NB4 (cell line): ENCODE data around the gene RPL37A.

ENCODE experiments used
- DNase-seq: peaks from one replicate; pipeline ENCODE4 v3.0.0; 2010; ENCODE audit warnings: low read depth
- H3K4me3 ChIP-seq: one replicate; pipeline ENCODE4 v1.5.1; 2011; ENCODE audit warnings: mild to moderate bottlenecking, low read depth, low read length, moderate library complexity
- MYC ChIP-seq: IDR thresholded peaks from 2 replicates; pipeline ENCODE4 v1.6.1; 2011; ENCODE audit warnings: low read depth, low read length
- POLR2A ChIP-seq: IDR thresholded peaks from 2 replicates; pipeline ENCODE4 v1.6.1; 2011; ENCODE audit warnings: mild to moderate bottlenecking; ENCODE audit not compliant: insufficient read length; ENCODE audit errors: extremely low read depth
- TF ChIP-seq, protein P1 (sequence below): IDR thresholded peaks from one replicate; pipeline ENCODE4 v1.5.1; 2012; ENCODE audit warnings: low read depth, low read length
- TF ChIP-seq, protein P2 (sequence below): IDR thresholded peaks from 2 replicates; pipeline ENCODE4 v1.6.1; 2011; ENCODE audit warnings: low read depth, low read length

RPL37A gene

DNA sequence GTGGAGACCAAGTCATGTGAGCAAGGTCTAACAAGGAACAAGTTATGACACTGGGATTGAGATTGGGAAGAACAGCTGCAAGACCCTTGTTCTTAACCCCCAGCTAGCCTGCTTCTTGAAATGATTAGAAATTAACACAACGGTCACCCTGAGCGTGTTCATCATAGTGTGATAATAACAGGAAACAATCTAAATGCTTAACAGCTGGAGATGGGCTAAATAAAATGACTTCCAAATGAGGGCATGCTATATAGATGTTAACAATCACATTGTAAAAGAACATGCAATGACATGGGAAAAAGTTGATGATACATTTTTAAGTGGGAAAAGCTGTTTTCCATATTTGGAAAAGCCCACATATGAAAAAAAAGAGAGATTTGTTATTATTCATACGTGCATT is 47.6 kb downstream of the RPL37A start:
- TF ChIP-seq, protein P1, sequence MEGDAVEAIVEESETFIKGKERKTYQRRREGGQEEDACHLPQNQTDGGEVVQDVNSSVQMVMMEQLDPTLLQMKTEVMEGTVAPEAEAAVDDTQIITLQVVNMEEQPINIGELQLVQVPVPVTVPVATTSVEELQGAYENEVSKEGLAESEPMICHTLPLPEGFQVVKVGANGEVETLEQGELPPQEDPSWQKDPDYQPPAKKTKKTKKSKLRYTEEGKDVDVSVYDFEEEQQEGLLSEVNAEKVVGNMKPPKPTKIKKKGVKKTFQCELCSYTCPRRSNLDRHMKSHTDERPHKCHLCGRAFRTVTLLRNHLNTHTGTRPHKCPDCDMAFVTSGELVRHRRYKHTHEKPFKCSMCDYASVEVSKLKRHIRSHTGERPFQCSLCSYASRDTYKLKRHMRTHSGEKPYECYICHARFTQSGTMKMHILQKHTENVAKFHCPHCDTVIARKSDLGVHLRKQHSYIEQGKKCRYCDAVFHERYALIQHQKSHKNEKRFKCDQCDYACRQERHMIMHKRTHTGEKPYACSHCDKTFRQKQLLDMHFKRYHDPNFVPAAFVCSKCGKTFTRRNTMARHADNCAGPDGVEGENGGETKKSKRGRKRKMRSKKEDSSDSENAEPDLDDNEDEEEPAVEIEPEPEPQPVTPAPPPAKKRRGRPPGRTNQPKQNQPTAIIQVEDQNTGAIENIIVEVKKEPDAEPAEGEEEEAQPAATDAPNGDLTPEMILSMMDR: no peak
- TF ChIP-seq, protein P2, sequence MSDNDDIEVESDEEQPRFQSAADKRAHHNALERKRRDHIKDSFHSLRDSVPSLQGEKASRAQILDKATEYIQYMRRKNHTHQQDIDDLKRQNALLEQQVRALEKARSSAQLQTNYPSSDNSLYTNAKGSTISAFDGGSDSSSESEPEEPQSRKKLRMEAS: no peak
- no peak for TF ChIP-seq POLR2A
- H3K4me3 ChIP-seq: no peak overlapping the region
- no peak for DNase-seq

- TF ChIP-seq, protein P2: no peak
- TF ChIP-seq, protein P1: no peak
- TF ChIP-seq MYC (no peak), POLR2A (no peak)
- DNase-seq: no peak
- H3K4me3 ChIP-seq: no peak overlapping the region
Measured at GRCh38 chr2:216546641-216547403, 48.2 kb downstream of the RPL37A start.

DNA sequence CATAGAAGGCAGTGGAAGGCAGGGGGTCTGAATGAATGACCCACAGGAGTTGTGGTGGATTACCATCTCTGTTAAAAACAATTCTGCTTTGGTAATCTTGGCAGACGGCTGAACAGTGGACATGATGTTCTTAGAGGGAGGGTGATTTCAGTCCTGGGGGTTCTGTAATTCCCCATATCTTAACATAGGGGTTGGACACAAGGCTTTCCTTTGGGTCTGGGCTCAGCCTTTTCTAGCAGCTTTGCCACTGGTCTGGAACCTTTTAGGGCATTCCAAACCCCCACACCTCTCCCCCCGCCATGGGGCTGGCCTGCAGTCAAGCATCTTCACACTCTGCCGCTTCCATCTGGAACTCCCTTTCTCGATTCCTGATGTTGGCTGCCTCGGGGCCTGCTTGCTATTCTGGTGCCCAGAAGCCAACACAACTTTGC is 50.3 kb downstream of the RPL37A start:
- no peak overlapping the region for H3K4me3 ChIP-seq
- DNase-seq: no peak
- TF ChIP-seq, protein P2: no peak
- TF ChIP-seq, protein P1: no peak
- TF ChIP-seq MYC (no peak), POLR2A (no peak)

DNA sequence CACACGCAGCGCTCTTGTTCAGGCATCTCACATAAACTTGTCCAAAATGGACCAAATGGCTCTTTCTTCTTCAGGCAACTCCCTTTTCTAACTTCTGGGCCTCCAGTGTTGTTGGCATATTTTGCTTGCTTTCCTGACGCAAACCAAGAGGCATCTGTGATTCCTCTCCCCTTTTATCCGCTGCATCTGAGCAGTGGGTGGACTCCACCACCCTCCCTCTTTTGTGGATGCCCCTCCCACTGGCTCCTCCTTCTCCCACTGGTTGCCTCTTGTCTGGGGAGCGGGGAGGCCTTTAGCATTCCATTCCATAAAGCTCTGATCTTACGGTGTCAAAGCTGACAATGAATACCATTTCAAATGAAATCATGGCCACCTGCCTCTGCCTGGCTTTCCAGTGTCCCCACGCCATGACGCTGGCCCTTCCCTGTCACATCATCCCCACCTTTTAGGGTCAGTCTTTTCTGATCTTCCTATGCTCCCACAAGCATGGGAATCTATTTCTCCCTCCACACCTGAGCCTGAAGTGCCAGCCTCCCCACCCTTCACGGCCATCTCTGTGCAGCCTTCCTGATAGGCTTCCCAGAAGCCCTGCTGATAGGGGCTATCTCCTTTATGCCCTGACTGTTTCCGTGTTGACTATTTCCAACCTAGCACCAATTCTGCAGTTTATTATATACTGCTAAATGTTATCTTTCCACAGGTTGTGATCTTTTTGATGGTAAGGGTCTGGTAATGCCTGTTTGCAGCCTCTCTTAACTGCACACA is 51.5 kb downstream of the RPL37A start:
- DNase-seq: no peak
- TF ChIP-seq, protein P1: no peak
- TF ChIP-seq, protein P2: no peak
- TF ChIP-seq POLR2A: no peak
- TF ChIP-seq MYC: no peak
- H3K4me3 ChIP-seq: no peak overlapping the region

DNA sequence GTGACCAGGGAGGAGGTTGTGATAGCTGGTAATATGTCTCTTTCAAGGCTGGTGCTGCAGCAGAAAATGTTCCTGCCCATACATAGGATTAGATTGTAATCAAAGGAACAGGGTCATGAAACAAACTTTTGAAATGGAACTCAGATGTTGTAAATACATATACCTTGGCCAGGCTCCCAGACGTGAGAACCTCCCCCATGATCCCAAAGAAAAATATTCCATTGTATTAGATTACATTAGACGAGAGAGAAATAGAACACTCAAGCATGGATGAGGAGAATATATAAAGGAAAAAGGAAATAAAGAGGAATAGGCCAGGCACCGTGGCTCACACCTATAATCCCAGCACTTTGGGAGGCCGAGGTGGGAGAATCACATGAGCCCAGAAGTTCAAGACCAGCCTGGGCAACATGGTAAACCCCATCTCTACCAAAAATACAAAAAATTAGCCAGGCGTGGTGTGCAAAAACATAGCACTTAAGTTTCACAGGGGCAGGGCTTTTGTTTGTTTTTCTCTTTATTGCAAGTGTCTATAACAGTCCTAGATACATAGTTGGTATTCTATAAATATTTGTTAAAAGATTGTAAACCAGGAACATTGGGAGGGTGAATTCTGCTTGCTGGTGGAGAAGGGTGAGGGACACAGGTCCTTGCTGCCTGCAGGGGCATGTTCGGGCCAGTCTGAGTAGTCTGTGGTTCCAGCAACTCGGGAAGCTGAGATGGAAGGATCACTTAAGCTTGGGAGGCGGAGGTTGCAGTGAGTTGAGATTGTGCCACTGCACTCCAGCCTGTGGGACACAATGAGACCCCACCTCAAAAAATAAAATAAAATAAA is 52.8 kb downstream of the RPL37A start:
- TF ChIP-seq, protein P1: no peak
- no peak for DNase-seq
- no peak overlapping the region for H3K4me3 ChIP-seq
